GM19463 (cell line): ENCODE results near the gene CORO6.

Experiments
- ATAC-seq: cut with Tn5 transposase; IDR thresholded peaks from one replicate; pipeline ENCODE4 v1.9.1; 2021; ENCODE audit warnings: mild to moderate bottlenecking, moderate library complexity; ENCODE audit not compliant: unreplicated experiment

The CORO6 gene

DNA sequence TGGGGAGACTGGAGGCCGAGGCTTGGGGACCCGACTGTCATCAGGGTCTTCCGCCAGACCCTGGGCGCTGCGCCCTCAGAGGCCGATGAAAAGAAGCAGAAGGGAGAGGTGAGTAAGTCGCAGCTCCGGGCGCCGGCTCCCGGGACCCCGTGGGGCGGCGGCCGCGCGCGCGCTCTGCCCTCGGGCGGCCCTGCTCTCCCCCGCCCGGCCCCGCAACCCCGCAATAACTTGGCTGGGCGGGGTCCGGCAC lies 55.5 kb downstream of the CORO6 start:
- no peak for ATAC-seq

DNA sequence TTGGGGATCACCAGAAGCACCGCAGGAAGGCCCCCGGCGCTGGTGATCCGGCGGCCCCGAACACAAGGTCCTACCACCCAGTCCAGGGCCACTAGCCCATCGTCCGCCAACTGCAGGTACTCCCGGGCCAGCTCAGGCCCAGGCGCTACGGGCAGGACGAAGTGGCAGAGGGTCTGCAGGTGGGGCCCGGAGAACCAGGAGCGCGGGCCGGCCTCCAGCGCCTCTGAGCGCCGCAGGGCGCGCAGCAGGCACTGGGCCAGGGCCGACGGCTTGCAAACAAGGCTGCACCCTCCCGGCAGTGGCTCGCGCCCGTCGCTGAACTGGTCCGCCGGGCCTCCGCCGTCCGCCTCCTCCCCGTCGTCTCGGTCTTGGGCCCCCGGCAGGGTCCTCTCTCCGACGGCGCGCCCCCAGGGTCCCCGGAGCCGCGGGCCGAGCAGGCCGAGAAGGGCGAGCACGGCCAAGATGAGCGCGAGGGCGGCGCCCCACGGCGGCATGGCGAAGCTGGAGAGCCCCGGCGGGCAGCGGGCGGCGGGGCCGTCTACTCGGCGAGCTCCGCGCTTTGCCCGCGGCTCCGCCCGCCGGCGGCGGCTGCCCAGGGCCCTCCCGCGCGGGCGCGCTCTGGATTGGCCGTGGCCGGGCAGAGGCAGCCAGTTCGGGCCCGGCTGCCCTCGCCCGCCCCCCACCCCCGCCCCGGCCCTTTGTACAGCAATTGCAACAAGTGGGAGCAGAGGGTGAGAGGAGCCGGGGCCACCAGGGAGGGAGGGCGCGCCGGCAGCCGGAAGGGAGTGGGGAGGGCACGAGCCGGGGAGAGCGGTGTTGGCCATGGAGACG lies 56.0 kb downstream of the CORO6 start, which contains the start of gene ABHD15:
TSS of gene ABHD15 (minus strand) at position 565 of the 831 bp plus-strand sequence. CDS start at position 494, 71 bp downstream.
- peak; percentile 29 for ATAC-seq

GRCh38 chr17:29565643-29566472 lies 56.9 kb downstream of the CORO6 start:
- ATAC-seq: no peak
